Bone marrow (tissue), 2 donors: ENCODE measurements around the gene SNAPC5.

Experiments used
- DNase-seq, 2 donors: peaks; one replicate each; lab custom pipeline; 2025; lab: John Stamatoyannopoulos, UW

Gene SNAPC5

DNA sequence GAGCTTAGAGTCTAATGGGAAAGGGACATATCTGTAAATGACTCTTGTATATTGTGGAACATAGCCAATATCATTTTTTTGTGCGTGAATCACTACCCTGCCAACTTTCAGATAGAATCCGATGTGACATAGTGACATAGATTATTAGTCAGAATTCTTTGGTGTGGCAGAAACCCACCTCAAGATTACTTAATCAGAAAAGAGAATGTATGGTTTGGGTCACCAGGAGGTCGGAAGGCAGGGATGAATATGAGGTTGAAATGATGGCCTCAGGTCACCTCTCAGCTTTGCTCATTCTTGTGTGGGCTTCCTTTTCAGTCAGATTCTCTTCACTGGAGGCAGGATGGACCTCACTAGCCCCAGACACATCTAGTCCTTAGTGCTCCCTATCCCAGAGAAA is 41.4 kb downstream of the SNAPC5 start:
- DNase-seq, result no peak

DNA sequence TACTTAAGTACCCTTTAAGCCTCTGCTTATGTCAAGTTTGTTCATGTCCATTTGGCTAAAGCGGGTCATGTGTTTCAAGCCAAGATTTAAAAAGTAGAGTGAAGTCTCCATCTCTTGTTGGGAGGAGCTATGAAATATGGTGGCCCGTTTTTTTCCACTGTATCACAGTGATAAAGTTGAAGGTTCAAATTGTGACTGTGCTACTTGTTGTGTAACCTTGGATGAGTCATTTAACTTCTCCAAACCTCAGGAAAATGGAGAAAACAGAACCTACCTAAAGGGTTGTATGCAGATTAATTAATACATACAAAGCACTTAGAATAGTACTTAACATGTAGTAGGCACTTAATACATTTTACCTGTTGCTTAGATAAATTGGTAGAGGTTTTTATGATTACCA is 43.4 kb downstream of the SNAPC5 start:
- no peak for DNase-seq

DNA sequence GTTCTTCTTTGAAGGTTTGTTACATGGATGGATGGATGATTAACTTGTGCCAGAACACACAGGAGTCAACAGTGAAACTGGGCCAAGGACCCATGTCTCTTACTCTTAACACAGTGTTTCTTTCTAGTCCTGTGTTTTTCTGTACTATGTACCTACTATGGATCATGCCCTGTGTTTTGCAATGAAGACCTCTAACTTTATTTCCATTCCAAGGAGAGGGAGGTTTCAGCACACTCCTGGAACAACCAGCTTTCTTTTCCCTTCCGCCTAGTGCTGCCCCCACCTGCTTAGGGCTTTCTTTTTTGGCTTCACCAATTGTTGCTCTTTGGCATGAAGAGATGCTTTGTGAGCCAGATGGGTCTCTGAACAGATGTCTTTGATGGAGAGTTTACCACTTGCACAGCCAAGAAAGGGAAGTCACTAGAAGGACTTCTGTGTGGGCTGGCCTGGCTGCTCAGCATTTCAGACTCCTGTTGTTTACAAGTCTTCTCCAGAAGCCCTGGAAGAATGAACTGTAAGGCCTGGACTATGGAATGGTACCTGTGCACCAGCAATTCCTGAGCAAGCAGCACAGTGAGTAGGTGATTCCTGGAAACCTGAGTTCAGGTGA is 44.5 kb downstream of the SNAPC5 start:
- DNase-seq, result no peak

DNA sequence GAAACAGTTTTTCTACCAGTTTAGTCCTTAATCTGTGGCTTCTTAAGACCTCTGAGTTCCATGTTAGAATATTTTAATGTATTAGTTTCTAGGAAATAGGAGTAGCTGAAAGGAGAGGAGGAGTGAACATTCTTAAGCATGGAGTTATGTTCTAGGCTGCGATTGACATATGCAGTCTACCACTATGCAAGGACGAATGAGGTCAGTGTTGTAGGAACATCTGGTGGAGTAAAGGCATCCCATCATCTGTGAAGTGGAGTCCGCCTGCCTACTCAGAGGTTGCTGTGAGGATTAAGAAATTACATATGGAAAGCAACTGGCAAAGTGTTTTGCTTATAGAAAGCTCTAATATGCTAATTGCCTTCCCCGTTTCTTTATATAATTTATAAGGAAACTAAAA is 45.1 kb downstream of the SNAPC5 start:
- DNase-seq, result no peak
